Measurements from ENCODE around the gene MYPN. TPM values are rescaled to one million over a fixed set of nuclear protein-coding genes. Genes with fewer than 3 reads are reported as not detected.
A peak's percentile ranks its signal among the peaks of the same experiment; 100 is the strongest.
"Not testable (repeated sequence)": the region's sequence is repeated elsewhere in the genome, so short reads cannot be mapped to it uniquely, and the experiment has no call there.

MYPN gene
- polyA plus RNA-seq, 4 donors, result 0.06 to 0.10 (median 0.06) TPM

GRCh38 chr10:68125772-68126171, 16.5 kb downstream of the MYPN start:
- DNase-seq (ENCODE audit: low read depth in 4 of 4, low spot score in 3 of 4), result no peak

- DNase-seq (ENCODE audit: low read depth in 4 of 4, low spot score in 3 of 4), result no peak
Measured at GRCh38 chr10:68128015-68128414, 18.7 kb downstream of the MYPN start.

- DNase-seq (ENCODE audit: low read depth in 4 of 4, low spot score in 3 of 4), result no peak
Measured at GRCh38 chr10:68132391-68132790, 23.1 kb downstream of the MYPN start.

GRCh38 chr10:68133523-68133922, 24.2 kb downstream of the MYPN start:
- DNase-seq (ENCODE audit: low read depth in 4 of 4, low spot score in 3 of 4), result no peak

GRCh38 chr10:68135362-68135761, 26.1 kb downstream of the MYPN start:
- DNase-seq (ENCODE audit: low read depth in 4 of 4, low spot score in 3 of 4), result no peak

- DNase-seq (ENCODE audit: low read depth in 4 of 4, low spot score in 3 of 4), result no peak
Measured at GRCh38 chr10:68135922-68136792, 26.9 kb downstream of the MYPN start.

- no peak for DNase-seq (ENCODE audit: low read depth in 4 of 4, low spot score in 3 of 4)
Measured at GRCh38 chr10:68137171-68137570, 27.9 kb downstream of the MYPN start.

GRCh38 chr10:68138526-68138925, 29.2 kb downstream of the MYPN start:
- DNase-seq (ENCODE audit: low read depth in 4 of 4, low spot score in 3 of 4), result no peak

- DNase-seq (ENCODE audit: low read depth in 4 of 4, low spot score in 3 of 4), result no peak
Measured at GRCh38 chr10:68139448-68140272, 30.4 kb downstream of the MYPN start.

- no peak for DNase-seq (ENCODE audit: low read depth in 4 of 4, low spot score in 3 of 4)
Measured at GRCh38 chr10:68142761-68143160, 33.5 kb downstream of the MYPN start.

- no peak for DNase-seq (ENCODE audit: low read depth in 4 of 4, low spot score in 3 of 4)
Measured at GRCh38 chr10:68144709-68145108, 35.4 kb downstream of the MYPN start.

GRCh38 chr10:68145705-68146104, 36.4 kb downstream of the MYPN start:
- no peak for DNase-seq (ENCODE audit: low read depth in 4 of 4, low spot score in 3 of 4)

GRCh38 chr10:68146133-68146532, 36.8 kb downstream of the MYPN start:
- no peak for DNase-seq (ENCODE audit: low read depth in 4 of 4, low spot score in 3 of 4)

GRCh38 chr10:68151453-68151852, 42.2 kb downstream of the MYPN start:
- no peak for DNase-seq (ENCODE audit: low read depth in 4 of 4, low spot score in 3 of 4)

GRCh38 chr10:68153473-68154210, 44.4 kb downstream of the MYPN start:
- peak in 2 of 4 donors; percentile 19 to 32 for DNase-seq (ENCODE audit: low read depth in 4 of 4, low spot score in 3 of 4)

- DNase-seq (ENCODE audit: low read depth in 4 of 4, low spot score in 3 of 4), result peak in 1 of 4 donors; percentile 41
Measured at GRCh38 chr10:68154211-68154497, 44.9 kb downstream of the MYPN start.

GRCh38 chr10:68155615-68156210, 46.4 kb downstream of the MYPN start:
- DNase-seq (ENCODE audit: low read depth in 4 of 4, low spot score in 3 of 4), result no peak

- peak in 2 of 4 donors; percentile 43 to 55 for DNase-seq (ENCODE audit: low read depth in 4 of 4, low spot score in 3 of 4)
Measured at GRCh38 chr10:68156373-68157185, 47.3 kb downstream of the MYPN start.

GRCh38 chr10:68157522-68157921, 48.2 kb downstream of the MYPN start:
- not testable (repeated sequence) for DNase-seq (ENCODE audit: low read depth in 4 of 4, low spot score in 3 of 4)

- DNase-seq (ENCODE audit: low read depth in 4 of 4, low spot score in 3 of 4), result no peak
Measured at GRCh38 chr10:68158031-68158430, 48.7 kb downstream of the MYPN start.
